Astrocyte of the cerebellum (primary cell): Measurements from ENCODE around the gene TPBGL.

ENCODE experiments used
- DNase-seq: peaks from one replicate; pipeline ENCODE4 v3.0.0-alpha.2; 2011; ENCODE audit warnings: low read depth
- H3K4me3 ChIP-seq: 2 replicates; pipeline ENCODE4 v1.5.1; 2011; ENCODE audit warnings: mild to moderate bottlenecking, low read depth, low read length, moderate library complexity
- CTCF ChIP-seq: IDR thresholded peaks from 2 replicates; pipeline ENCODE4 v1.5.1; 2012; ENCODE audit warnings: low read length, low read depth, moderate library complexity, mild to moderate bottlenecking; ENCODE audit errors: missing control alignments
- in situ Hi-C: cut with HindIII; loops from 2 replicates; pipeline ENCODE4 v1.10.0; 2017; ENCODE audit warnings: low sequenced_read_pairs

TPBGL gene

GRCh38 chr11:75275581-75275980 is 35.0 kb downstream of the TPBGL start:
- no peak overlapping the region for H3K4me3 ChIP-seq
- no peak for DNase-seq
- in situ Hi-C loops = loop anchor here (5.0 kb wide), 1 partner anchor 87 kb away; no protein-coding TSS in a partner anchor
- TF ChIP-seq CTCF = no peak

GRCh38 chr11:75276186-75276585 is 35.6 kb downstream of the TPBGL start:
- no peak overlapping the region for H3K4me3 ChIP-seq
- in situ Hi-C loops = loop anchor here (5.0 kb wide), 1 partner anchor 86 kb away; no protein-coding TSS in a partner anchor
- DNase-seq = no peak

GRCh38 chr11:75276686-75277085 is 36.1 kb downstream of the TPBGL start:
- in situ Hi-C loops = loop anchor here (5.0 kb wide), 1 partner anchor 86 kb away; no protein-coding TSS in a partner anchor
- no peak for DNase-seq
- H3K4me3 ChIP-seq = no peak overlapping the region
- TF ChIP-seq CTCF = no peak

More at GRCh38 chr11:75276186-75276585, 35.6 kb downstream of the TPBGL start:
- no peak for TF ChIP-seq CTCF

- in situ Hi-C loops = loop anchor here (5.0 kb wide), 1 partner anchor 85 kb away; no protein-coding TSS in a partner anchor
- no peak overlapping the region for H3K4me3 ChIP-seq
- TF ChIP-seq CTCF = no peak
- no peak for DNase-seq
Measured at GRCh38 chr11:75277211-75277805, 36.7 kb downstream of the TPBGL start.

- H3K4me3 ChIP-seq = no peak overlapping the region
- no peak for DNase-seq
- in situ Hi-C loops = loop anchor here (5.0 kb wide), 1 partner anchor 84 kb away; no protein-coding TSS in a partner anchor
- TF ChIP-seq CTCF = no peak
Measured at GRCh38 chr11:75277991-75278790, 37.6 kb downstream of the TPBGL start.

- H3K4me3 ChIP-seq = no peak overlapping the region
- DNase-seq = no peak
- in situ Hi-C loops = loop anchor here (5.0 kb wide), 1 partner anchor 83 kb away; no protein-coding TSS in a partner anchor
- TF ChIP-seq CTCF = no peak
Measured at GRCh38 chr11:75279273-75279672, 38.7 kb downstream of the TPBGL start.
